Colonic mucosa (tissue), 4 donors: ENCODE results near the gene STX2. TPM values are rescaled to one million over a fixed set of nuclear protein-coding genes. Genes with fewer than 3 reads are reported as not detected.

Source experiments
- DNase-seq: peaks from one replicate; pipeline ENCODE4 v3.0.0-alpha.2; 2020
- H3K27ac ChIP-seq: fragments of 200-600 bp; one replicate; pipeline ENCODE4 v1.8.0; 2021
- H3K27me3 ChIP-seq: fragments of 200-600 bp; one replicate; pipeline ENCODE4 v1.8.0; 2021
- H3K36me3 ChIP-seq: fragments of 200-600 bp; one replicate; pipeline ENCODE4 v1.8.0; 2021
- H3K4me1 ChIP-seq: fragments of 200-600 bp; one replicate; pipeline ENCODE4 v1.8.0; 2021; ENCODE audit warnings: mild to moderate bottlenecking
- H3K4me3 ChIP-seq: fragments of 200-600 bp; one replicate; pipeline ENCODE4 v1.8.0; 2021
- H3K9ac ChIP-seq, 2 donors: one replicate each; pipeline ENCODE4 v1.7.0; 2013; ENCODE audit warnings: control low read depth in 2 of 2, low read depth in 2 of 2, low read length in 2 of 2
- H3K9me3 ChIP-seq: fragments of 200-600 bp; one replicate; pipeline ENCODE4 v1.8.0; 2021
- CTCF ChIP-seq: fragments of 200-600 bp; IDR thresholded peaks from one replicate; pipeline ENCODE4 v1.8.0; 2022; ENCODE audit warnings: antibody characterized with exemption, mild to moderate bottlenecking
- intact Hi-C: fragments of 100-400 bp; cut with DNase I; formaldehyde crosslinking; loops from one replicate; pipeline ENCODE4 v1.14.1; 2022
- total RNA-seq, 2 donors: library from RNA; stranded (reverse); fragmentation: NEBNext Ultra II Directional in 1 of 2; extraction: Animal tissue kit (Norgen Biotek cat#: 25700) in 1 of 2; gene quantifications; one replicate each; pipeline ENCODE4 v1.2.1, GENCODE V29; 2021
- donor health status: healthy.
- donor health status: DM: no; HTN: no; CAD: no.
- donor health status: DM: no; HTN: no; CAD: no.

STX2 gene
- total RNA-seq, 2 donors from 2014 or later, result 2.1 to 4.8 TPM

- TF ChIP-seq CTCF, result no peak
- DNase-seq, result no peak
These were observed 25.6 kb downstream of the STX2 start for GRCh38 chr12:130813436-130813835.

GRCh38 chr12:130809791-130810190 is 29.3 kb downstream of the STX2 start:
- H3K4me3 ChIP-seq, result no peak overlapping the region
- no peak overlapping the region for H3K27ac ChIP-seq
- H3K4me1 ChIP-seq, result no peaks in the 10 kb centered on the region
- H3K27me3 ChIP-seq, result no peaks in the 10 kb centered on the region
- no peak for DNase-seq
- no peaks in the 10 kb centered on the region for H3K9me3 ChIP-seq
- H3K9ac ChIP-seq, result no peak overlapping the region
- no peaks in the 10 kb centered on the region for H3K36me3 ChIP-seq
- TF ChIP-seq CTCF, result no peak
- intact Hi-C loops, result no loop called here

More at GRCh38 chr12:130813436-130813835, 25.6 kb downstream of the STX2 start:
- no peaks in the 10 kb centered on the region for H3K9me3 ChIP-seq
- H3K27ac ChIP-seq, result no peak overlapping the region
- intact Hi-C loops, result no loop called here
- no peak overlapping the region for H3K4me3 ChIP-seq
- no peak overlapping the region for H3K9ac ChIP-seq
- H3K4me1 ChIP-seq, result no peaks in the 10 kb centered on the region
- no peaks in the 10 kb centered on the region for H3K36me3 ChIP-seq
- H3K27me3 ChIP-seq, result no peaks in the 10 kb centered on the region

- no peaks in the 10 kb centered on the region for H3K9me3 ChIP-seq
- H3K27me3 ChIP-seq, result no peaks in the 10 kb centered on the region
- H3K27ac ChIP-seq, result no peak overlapping the region
- H3K4me3 ChIP-seq, result no peak overlapping the region
- TF ChIP-seq CTCF, result no peak
- intact Hi-C loops, result no loop called here
- no peak overlapping the region for H3K9ac ChIP-seq
- H3K36me3 ChIP-seq, result no peaks in the 10 kb centered on the region
- no peak for DNase-seq
- no peaks in the 10 kb centered on the region for H3K4me1 ChIP-seq
These were observed 31.7 kb downstream of the STX2 start for GRCh38 chr12:130807309-130807708.

- DNase-seq, result no peak
- Histone ChIP-seq H3K27me3 (no peaks in the 10 kb centered on the region), H3K4me3 (no peak overlapping the region), H3K36me3 (no peaks in the 10 kb centered on the region), H3K9me3 (no peaks in the 10 kb centered on the region), H3K9ac (no peak overlapping the region), H3K27ac (no peak overlapping the region), H3K4me1 (no peaks in the 10 kb centered on the region)
- intact Hi-C loops, result no loop called here
- TF ChIP-seq CTCF, result no peak
These were observed 32.5 kb downstream of the STX2 start for GRCh38 chr12:130806574-130806973.

GRCh38 chr12:130805635-130806034 is 33.4 kb downstream of the STX2 start:
- Histone ChIP-seq H3K9me3 (no peaks in the 10 kb centered on the region), H3K27ac (no peak overlapping the region), H3K9ac (no peak overlapping the region), H3K27me3 (no peaks in the 10 kb centered on the region), H3K4me3 (no peak overlapping the region), H3K4me1 (no peaks in the 10 kb centered on the region), H3K36me3 (no peaks in the 10 kb centered on the region)
- no peak for TF ChIP-seq CTCF
- intact Hi-C loops, result no loop called here
- DNase-seq, result no peak

- Histone ChIP-seq H3K9me3 (no peaks in the 10 kb centered on the region), H3K27me3 (no peaks in the 10 kb centered on the region), H3K27ac (no peak overlapping the region), H3K4me1 (no peaks in the 10 kb centered on the region), H3K9ac (no peak overlapping the region), H3K36me3 (no peaks in the 10 kb centered on the region), H3K4me3 (no peak overlapping the region)
- no peak for TF ChIP-seq CTCF
- intact Hi-C loops, result no loop called here
- no peak for DNase-seq
These were observed 34.8 kb downstream of the STX2 start for GRCh38 chr12:130804216-130804615.
